ENCODE results near the gene TUBGCP3. TPM values are rescaled to one million over a fixed set of nuclear protein-coding genes. Genes with fewer than 3 reads are reported as not detected.

TUBGCP3 gene
- total and polyA plus RNA-seq, 9 of the 15 experiments (the other 6 are each of a cell fraction or from before 2014, with no cell fraction given) = 3.0 to 24.8 (median 15.2) TPM

DNA sequence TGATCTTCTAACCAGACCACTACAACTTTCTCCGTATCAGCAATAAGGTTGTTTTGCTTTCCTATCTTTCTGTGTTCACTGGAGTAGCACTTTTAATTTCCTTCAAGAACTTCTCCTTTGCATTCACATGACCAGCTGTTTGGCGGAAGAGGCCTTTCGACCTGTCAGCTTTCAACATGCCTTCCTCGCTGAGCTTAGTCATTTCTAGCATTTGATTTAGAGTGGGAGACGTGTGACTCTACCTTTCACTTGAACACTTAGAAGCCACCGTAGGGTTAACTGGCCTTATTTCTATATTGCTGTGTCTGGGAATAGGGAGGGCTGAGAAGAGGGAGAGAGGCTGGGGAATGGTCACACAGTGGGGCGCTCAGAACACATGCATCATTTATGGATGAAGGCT, 104.7 kb downstream of the TUBGCP3 start (continued):
- TF ChIP-seq ZKSCAN1 (IDR thresholded peaks at IDR 0.05; ENCODE audit: low read depth, low read length) (no peak), BRD9 (IDR thresholded peaks at IDR 0.05; ENCODE audit: low read depth, partially characterized antibody) (no peak), SRF (CRISPR knock-in tag; IDR thresholded peaks at IDR 0.05) (no peak)

DNA sequence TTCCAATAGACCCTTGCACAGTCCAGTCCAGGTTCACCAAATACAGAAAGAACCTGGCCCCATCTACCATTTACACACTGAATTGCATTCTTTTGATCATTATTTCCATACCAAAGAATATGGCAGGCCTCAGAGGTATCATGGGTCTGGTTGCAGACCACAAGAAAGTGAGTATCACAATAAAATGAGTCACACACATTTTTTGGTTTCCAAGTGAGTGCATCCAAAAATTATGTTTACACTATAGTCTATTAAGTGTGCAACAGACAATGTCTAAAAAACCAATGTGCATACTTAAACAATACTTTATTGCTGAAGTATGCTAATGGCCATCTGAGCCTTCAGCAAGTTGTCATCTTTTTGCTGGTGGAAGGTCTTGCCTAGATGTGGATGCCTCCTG, 106.5 kb downstream of the TUBGCP3 start:
- H3K27ac ChIP-seq (ENCODE audit: extremely low read depth, low read depth, low read length) = no peak overlapping the region
- no peaks in the 10 kb centered on the region for H3K9me3 ChIP-seq (replicated peaks; ENCODE audit: control insufficient read depth, insufficient read depth, low read depth, low read length)
- no peaks in the 10 kb centered on the region for H4K20me1 ChIP-seq (replicated peaks; ENCODE audit: control insufficient read depth, insufficient read depth, low read length)
- FAIRE-seq (no peak), DNase-seq (ENCODE audit: extremely low read depth in 1 of 4, low spot score in 3 of 4) (no peak), ATAC-seq (no peak)
- intact Hi-C loops (cut with micrococcal nuclease) (no loop called here), in situ Hi-C loops (cut with MboI) (no loop called here)
- CTCF ChIA-PET (ENCODE audit: low intra/inter-chr PET ratio) = no interaction called here
- POLR2A ChIA-PET = no interaction called here
- H3K79me2 ChIP-seq (ENCODE audit: control insufficient read depth, insufficient read depth, low read length) = no peaks in the 10 kb centered on the region
- H2AFZ ChIP-seq (ENCODE audit: low read depth, low read length) = no peak overlapping the region
- H3K36me3 ChIP-seq (ENCODE audit: control insufficient read depth, insufficient read depth, low read length) = peaks cover 5% of the 10 kb centered on the region; the same call in 1 of the 3 replicates
- H3K4me1 ChIP-seq (replicated peaks in 1 of 2; ENCODE audit: control insufficient read depth in 2 of 2, insufficient read depth in 2 of 2, low read length in 2 of 2) = no peaks in the 10 kb centered on the region
- H3K4me3 ChIP-seq = no peak overlapping the region
- H3K9ac ChIP-seq (ENCODE audit: insufficient read depth in 1 of 2, low read depth in 2 of 2, low read length in 2 of 2) = no peak overlapping the region
- no peaks in the 10 kb centered on the region; a peak in 1 of 5 replicates for H3K27me3 ChIP-seq (ENCODE audit: control insufficient read depth in 2 of 2, insufficient read depth in 2 of 2, low read length in 2 of 2)
- H3K9me1 ChIP-seq (ENCODE audit: control insufficient read depth, insufficient read depth, low read length) = no peaks in the 10 kb centered on the region
- no TSS peak for BruUV-seq (replicated peaks)
- no peak overlapping the region for H3K4me2 ChIP-seq (ENCODE audit: insufficient read depth, low read length)
- TF ChIP-seq SIRT6 (IDR thresholded peaks at IDR 0.05; ENCODE audit: low read depth, low read length) (no peak), U2AF2 (optimal IDR thresholded peaks at IDR 0.05; ENCODE audit: low read depth, low read length) (no peak), ZNF592 (IDR thresholded peaks at IDR 0.05) (no peak), GTF2A2 (tag; IDR thresholded peaks at IDR 0.05) (no peak), PHB (CRISPR knock-in tag; IDR thresholded peaks at IDR 0.05) (no peak), EHMT2 (IDR thresholded peaks at IDR 0.05) (no peak), MYC (IDR thresholded peaks at IDR 0.05; ENCODE audit: low read depth, low read length) (no peak), MYC (CRISPR knock-in tag; IDR thresholded peaks at IDR 0.05; ENCODE audit: borderline replicate concordance, low read depth) (no peak), ZNF12 (CRISPR knock-in tag; IDR thresholded peaks at IDR 0.05) (no peak), ZC3H11A (IDR thresholded peaks at IDR 0.05; ENCODE audit: low read depth, low read length) (no peak), ZNF311 (CRISPR knock-in tag; IDR thresholded peaks at IDR 0.05) (no peak), OTX1 (CRISPR knock-in tag; IDR thresholded peaks at IDR 0.05) (no peak)
- TF ChIP-seq, protein P1, sequence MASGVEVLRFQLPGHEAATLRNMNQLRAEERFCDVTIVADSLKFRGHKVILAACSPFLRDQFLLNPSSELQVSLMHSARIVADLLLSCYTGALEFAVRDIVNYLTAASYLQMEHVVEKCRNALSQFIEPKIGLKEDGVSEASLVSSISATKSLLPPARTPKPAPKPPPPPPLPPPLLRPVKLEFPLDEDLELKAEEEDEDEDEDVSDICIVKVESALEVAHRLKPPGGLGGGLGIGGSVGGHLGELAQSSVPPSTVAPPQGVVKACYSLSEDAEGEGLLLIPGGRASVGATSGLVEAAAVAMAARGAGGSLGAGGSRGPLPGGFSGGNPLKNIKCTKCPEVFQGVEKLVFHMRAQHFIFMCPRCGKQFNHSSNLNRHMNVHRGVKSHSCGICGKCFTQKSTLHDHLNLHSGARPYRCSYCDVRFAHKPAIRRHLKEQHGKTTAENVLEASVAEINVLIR (CRISPR knock-in tag; IDR thresholded peaks at IDR 0.05) = no peak
